ENCODE measurements around the gene TKT.

Gene TKT

DNA sequence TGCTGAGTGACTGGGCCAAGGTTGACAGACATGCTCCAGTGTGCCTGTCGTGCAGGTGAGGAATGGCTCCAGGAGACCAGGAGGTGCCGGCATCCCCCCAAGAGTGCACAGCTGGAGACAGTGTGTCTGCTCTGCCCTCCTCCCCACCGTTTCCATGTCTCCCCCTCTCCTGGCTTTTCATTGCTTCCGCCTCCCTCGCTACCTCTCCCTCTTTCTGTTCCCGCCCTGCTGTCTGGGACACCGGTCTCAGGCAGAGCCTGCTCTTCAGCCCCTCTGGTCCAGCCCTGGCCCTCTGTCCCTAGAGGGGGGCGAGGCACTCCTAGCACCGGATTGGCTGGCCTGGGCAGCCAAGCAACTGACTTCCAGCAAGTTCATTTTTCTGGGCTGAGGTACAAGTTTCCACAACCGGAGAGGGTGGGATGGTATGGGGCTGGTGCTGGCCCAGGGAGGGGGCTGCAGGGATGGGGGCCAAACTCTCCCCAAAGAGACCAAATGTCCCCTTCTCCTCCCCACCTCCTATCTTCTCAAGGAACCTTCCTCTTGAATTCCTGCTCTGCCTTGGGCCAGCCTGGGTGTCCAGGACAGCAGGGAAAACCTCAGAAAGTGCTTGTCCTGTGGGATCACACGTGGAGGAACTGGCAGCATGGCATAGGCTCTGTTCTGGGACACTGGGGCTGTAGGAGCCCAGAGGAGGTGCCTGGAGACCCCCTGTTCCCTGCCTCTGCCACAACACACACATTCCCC lies 62.2 kb downstream of the TKT start:
- Mint-ChIP-seq H3K4me1 (ENCODE audit: low read depth) (peaks cover 1% of the 10 kb centered on the region), H3K36me3 (peaks cover 5% of the 10 kb centered on the region), H3K4me3 (no peak overlapping the region), H3K9me3 (ENCODE audit: low read depth) (no peaks in the 10 kb centered on the region), H3K27me3 (no peaks in the 10 kb centered on the region), H3K27ac (no peak overlapping the region)

DNA sequence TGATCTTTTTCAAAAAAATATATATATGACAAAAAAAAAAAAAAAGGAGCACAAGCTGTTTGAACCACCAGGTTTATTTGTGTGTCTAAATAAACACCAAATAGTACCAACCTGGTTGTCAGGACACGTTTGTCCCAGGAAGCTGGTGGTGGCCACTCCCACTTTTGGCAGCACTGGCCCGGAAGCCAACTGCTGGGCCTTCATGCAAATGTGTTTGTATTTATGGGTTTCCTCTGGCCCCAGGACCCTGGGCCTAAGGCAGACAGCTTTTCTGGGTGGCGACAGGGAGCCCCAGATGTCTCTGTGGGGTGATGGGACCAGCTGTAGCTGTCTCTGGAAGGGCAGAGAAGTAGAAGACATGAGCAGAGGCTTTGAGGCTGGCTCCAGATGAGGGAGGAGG lies 63.2 kb downstream of the TKT start:
- Mint-ChIP-seq H3K27me3 (no peaks in the 10 kb centered on the region), H3K36me3 (peaks cover 5% of the 10 kb centered on the region), H3K9me3 (ENCODE audit: low read depth) (no peaks in the 10 kb centered on the region), H3K27ac (no peak overlapping the region), H3K4me3 (no peak overlapping the region), H3K4me1 (ENCODE audit: low read depth) (peaks cover 1% of the 10 kb centered on the region)

DNA sequence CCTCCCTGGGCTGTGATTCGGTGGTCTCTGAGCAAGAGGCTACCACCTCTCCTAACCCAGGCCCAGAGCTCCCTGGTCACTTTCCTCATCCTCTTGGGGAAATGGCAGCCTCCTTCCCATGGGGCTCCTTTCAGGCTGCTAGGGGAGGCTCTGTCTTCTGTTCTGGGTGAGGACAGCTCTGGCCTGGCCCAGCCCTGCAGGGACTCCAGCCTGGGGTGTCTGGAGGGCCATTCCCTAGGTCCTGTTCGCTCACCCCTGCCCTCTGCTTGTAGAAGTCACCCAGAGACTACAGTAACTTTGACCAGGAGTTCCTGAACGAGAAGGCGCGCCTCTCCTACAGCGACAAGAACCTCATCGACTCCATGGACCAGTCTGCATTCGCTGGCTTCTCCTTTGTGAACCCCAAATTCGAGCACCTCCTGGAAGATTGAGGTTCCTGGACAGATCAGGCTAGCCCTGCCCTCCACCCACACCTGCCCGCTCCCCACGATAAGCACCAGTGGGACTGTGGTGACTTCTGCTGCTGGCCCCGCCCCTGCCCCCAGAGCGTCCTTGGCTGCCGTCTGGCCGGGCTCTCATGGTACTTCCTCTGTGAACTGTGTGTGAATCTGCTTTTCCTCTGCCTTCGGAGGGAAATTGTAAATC lies 63.9 kb downstream of the TKT start:
- no peak overlapping the region for H3K27ac Mint-ChIP-seq
- no peaks in the 10 kb centered on the region for H3K27me3 Mint-ChIP-seq
- H3K4me1 Mint-ChIP-seq (ENCODE audit: low read depth), result peaks cover 1% of the 10 kb centered on the region
- no peaks in the 10 kb centered on the region for H3K9me3 Mint-ChIP-seq (ENCODE audit: low read depth)
- peaks cover 5% of the 10 kb centered on the region for H3K36me3 Mint-ChIP-seq
- no peak overlapping the region for H3K4me3 Mint-ChIP-seq

DNA sequence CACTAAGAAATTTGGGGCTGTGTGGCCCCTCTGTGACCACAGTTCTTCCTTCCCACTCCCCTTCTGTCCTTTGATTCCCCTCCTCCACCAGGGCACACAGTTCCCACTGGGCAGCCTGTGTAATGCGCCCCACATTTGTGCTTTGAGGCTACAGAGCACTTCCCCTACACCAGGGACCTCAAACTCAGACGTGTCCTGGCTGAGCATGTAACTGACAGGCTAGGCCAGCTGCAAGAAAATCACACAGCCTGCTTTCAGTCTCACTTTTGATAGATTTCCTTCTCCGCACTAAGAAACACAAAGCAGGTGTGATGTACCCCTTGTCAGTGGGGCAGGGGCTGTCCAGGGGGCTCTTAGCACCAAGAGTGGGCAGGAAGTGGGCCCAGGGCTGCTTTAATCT lies 65.2 kb downstream of the TKT start:
- Mint-ChIP-seq H3K4me3 (no peak overlapping the region), H3K4me1 (ENCODE audit: low read depth) (peaks cover 1% of the 10 kb centered on the region), H3K9me3 (ENCODE audit: low read depth) (no peaks in the 10 kb centered on the region), H3K36me3 (peaks cover 5% of the 10 kb centered on the region), H3K27me3 (no peaks in the 10 kb centered on the region), H3K27ac (no peak overlapping the region)

DNA sequence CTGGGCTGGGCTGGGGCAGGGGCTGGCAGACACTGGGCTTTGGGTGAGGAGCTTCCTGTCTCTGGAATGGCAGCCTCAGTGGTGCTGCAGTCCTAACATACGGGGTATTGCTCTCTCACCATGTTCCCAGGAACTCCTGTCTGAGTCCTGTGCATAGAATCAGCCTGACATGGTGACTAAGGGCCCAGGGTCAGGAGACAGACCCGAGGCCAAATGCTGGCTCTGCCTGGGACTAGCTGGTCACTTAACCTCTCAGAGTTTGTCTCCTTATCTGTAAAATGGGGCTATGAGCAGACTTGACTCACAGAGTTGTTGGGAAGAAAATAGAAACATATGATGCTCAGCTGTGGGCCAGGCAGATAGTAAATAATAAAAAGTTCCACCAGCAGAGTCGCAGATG lies 66.5 kb downstream of the TKT start:
- Mint-ChIP-seq H3K4me1 (ENCODE audit: low read depth) (no peaks in the 10 kb centered on the region), H3K36me3 (peaks cover 5% of the 10 kb centered on the region), H3K9me3 (ENCODE audit: low read depth) (no peaks in the 10 kb centered on the region), H3K4me3 (no peak overlapping the region), H3K27me3 (no peaks in the 10 kb centered on the region), H3K27ac (no peak overlapping the region)

DNA sequence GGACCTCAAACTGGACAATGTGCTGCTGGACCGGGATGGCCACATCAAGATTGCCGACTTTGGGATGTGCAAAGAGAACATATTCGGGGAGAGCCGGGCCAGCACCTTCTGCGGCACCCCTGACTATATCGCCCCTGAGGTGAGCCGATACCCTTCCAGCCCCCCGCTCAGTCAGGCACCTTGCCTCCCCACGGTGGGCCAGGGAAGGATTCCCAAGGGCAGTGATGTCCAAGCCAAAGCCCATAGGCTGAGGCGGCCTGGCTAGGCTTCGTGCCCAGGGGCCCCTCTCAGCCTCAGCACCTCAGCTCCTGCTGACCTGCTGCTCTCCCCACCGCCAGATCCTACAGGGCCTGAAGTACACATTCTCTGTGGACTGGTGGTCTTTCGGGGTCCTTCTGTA lies 67.1 kb downstream of the TKT start:
- no peaks in the 10 kb centered on the region for H3K27me3 Mint-ChIP-seq
- no peaks in the 10 kb centered on the region for H3K9me3 Mint-ChIP-seq (ENCODE audit: low read depth)
- H3K27ac Mint-ChIP-seq, result no peak overlapping the region
- peaks cover 5% of the 10 kb centered on the region for H3K36me3 Mint-ChIP-seq
- H3K4me3 Mint-ChIP-seq, result no peak overlapping the region
- H3K4me1 Mint-ChIP-seq (ENCODE audit: low read depth), result no peaks in the 10 kb centered on the region

DNA sequence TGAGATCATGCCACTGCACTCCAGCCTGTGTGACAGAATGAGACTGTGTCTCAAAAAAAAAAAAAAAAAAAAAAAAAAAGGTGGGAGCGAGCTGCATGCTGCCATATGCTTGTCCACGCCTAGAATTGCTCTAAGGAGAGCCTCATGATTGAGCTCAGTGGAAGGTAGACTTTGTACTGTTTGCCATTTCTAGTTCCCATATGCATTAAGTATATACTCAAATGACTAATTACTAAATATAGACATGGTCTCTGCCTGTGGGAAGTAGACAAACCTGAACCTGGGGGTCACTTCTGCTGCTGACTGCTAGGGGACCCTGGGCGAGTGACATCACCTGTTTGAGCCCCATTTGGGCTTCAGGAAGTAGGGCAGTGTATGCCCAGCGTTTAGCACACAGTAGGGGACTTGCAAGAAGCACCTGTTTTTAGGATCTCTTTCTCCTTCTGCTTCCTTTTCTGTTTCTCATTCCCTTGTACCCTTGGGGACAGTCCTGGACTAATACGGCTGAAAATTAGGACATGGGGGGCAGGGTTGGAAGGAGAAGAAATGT lies 67.6 kb downstream of the TKT start:
- Mint-ChIP-seq H3K27me3 (no peaks in the 10 kb centered on the region), H3K4me1 (ENCODE audit: low read depth) (no peaks in the 10 kb centered on the region), H3K27ac (no peak overlapping the region), H3K36me3 (peaks cover 5% of the 10 kb centered on the region), H3K4me3 (no peak overlapping the region), H3K9me3 (ENCODE audit: low read depth) (no peaks in the 10 kb centered on the region)

DNA sequence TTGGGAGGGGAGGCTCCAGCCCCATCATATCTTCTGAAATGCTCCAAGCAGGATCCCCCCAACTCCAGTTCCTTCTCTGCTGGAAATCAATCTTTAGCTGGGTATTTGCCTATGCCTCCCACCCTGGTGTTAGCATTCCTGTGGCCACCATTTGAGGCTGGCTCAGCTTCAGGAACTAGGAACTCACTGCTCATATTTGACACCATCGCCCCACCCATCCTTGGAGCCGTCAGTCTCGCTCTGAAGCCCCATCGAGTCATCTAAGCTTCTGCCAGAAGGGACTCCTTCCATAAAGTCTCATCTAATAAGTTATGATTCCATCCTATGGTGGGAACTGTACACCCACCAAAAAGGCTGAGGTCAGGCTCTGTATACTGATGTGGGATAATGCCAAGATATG lies 68.4 kb downstream of the TKT start:
- H3K4me1 Mint-ChIP-seq (ENCODE audit: low read depth), result no peaks in the 10 kb centered on the region
- H3K27me3 Mint-ChIP-seq, result no peaks in the 10 kb centered on the region
- no peaks in the 10 kb centered on the region for H3K9me3 Mint-ChIP-seq (ENCODE audit: low read depth)
- H3K36me3 Mint-ChIP-seq, result peaks cover 5% of the 10 kb centered on the region
- no peak overlapping the region for H3K27ac Mint-ChIP-seq
- no peak overlapping the region for H3K4me3 Mint-ChIP-seq

DNA sequence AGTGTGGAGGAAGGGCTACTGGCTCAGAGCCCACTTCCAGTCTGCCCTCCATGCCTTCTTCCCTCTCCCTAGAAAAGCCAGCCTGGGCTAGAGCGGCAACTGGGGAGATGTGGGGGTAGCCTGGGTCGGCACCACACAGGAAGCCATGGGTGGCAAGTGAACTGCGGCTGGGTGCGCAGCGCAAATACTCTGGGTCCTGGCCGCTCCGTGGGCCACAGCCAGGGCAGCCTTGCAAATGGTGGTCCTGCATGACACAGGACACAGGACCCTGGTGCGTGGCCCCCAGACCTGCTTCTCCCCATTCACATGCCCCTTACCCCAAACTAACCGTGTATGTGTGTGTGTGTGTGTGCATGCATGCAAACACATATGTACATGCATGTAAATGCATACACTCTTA lies 69.1 kb downstream of the TKT start:
- no peaks in the 10 kb centered on the region for H3K4me1 Mint-ChIP-seq (ENCODE audit: low read depth)
- no peaks in the 10 kb centered on the region for H3K9me3 Mint-ChIP-seq (ENCODE audit: low read depth)
- no peak overlapping the region for H3K4me3 Mint-ChIP-seq
- H3K36me3 Mint-ChIP-seq, result peaks cover 5% of the 10 kb centered on the region
- H3K27ac Mint-ChIP-seq, result no peak overlapping the region
- H3K27me3 Mint-ChIP-seq, result no peaks in the 10 kb centered on the region

DNA sequence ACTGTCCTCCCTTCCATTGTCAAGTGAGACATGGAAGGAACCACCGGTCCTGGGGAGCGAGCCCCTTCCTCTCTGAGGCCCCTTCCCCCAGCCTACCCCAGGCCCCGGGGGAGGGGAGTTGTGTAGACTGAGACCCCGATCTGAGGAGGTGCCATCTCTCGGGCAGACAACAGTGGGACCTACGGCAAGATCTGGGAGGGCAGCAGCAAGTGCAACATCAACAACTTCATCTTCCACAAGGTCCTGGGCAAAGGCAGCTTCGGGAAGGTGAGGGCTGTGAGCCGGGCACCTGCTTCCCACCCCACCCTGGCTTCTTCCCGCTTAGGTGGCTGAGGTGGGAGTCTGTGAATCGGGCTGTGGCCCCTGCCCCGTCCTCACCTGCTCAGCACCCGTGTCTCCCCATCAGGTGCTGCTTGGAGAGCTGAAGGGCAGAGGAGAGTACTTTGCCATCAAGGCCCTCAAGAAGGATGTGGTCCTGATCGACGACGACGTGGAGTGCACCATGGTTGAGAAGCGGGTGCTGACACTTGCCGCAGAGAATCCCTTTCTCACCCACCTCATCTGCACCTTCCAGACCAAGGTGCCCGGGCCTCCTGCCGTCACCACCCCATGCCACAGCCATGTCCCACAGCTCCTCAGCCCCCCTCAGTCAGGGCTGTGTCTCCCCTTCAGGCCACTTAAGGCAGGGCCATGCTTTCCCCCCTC lies 69.9 kb downstream of the TKT start:
- H3K27me3 Mint-ChIP-seq, result no peaks in the 10 kb centered on the region
- no peaks in the 10 kb centered on the region for H3K9me3 Mint-ChIP-seq (ENCODE audit: low read depth)
- no peaks in the 10 kb centered on the region for H3K4me1 Mint-ChIP-seq (ENCODE audit: low read depth)
- H3K4me3 Mint-ChIP-seq, result no peak overlapping the region
- H3K27ac Mint-ChIP-seq, result no peak overlapping the region
- peaks cover 5% of the 10 kb centered on the region for H3K36me3 Mint-ChIP-seq

DNA sequence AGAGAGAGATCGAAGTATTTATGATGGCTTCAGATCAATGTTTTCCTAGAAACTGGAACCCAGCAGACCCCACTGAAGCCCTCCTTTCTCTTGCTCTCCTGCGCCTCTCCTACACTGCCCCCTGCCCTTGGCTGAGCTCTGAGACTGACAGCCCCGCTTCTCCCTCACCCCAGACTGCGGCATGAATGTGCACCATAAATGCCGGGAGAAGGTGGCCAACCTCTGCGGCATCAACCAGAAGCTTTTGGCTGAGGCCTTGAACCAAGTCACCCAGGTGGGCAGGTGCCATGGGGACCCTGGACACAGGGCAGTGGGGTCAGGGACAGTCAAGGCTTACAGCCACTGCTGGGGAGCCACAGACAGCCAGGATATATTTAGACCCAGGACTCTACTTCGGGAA lies 71.1 kb downstream of the TKT start:
- Mint-ChIP-seq H3K4me3 (no peak overlapping the region), H3K27ac (no peak overlapping the region), H3K4me1 (ENCODE audit: low read depth) (no peaks in the 10 kb centered on the region), H3K9me3 (ENCODE audit: low read depth) (no peaks in the 10 kb centered on the region), H3K27me3 (no peaks in the 10 kb centered on the region), H3K36me3 (no peaks in the 10 kb centered on the region)

DNA sequence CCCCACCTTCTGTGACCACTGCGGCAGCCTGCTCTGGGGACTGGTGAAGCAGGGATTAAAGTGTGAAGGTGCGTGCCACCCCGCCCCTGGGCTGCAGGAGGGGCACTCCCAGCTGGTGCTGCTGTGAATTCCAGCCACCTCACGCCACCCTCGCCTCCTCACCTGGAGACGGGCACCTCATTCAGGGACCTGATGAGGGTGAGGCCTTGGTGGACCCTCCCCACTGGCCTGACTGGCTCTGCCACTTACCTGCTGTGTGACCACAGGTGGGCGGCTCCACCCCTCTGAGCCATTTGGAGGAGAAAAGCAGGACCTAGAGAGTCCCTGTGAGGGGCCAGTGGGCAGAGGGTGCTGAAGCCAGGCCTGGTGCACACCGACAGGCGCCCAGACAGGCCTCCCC lies 72.3 kb downstream of the TKT start:
- Mint-ChIP-seq H3K36me3 (peaks cover 3% of the 10 kb centered on the region), H3K9me3 (ENCODE audit: low read depth) (no peaks in the 10 kb centered on the region), H3K27ac (no peak overlapping the region), H3K27me3 (no peaks in the 10 kb centered on the region), H3K4me1 (ENCODE audit: low read depth) (no peaks in the 10 kb centered on the region), H3K4me3 (no peak overlapping the region)

DNA sequence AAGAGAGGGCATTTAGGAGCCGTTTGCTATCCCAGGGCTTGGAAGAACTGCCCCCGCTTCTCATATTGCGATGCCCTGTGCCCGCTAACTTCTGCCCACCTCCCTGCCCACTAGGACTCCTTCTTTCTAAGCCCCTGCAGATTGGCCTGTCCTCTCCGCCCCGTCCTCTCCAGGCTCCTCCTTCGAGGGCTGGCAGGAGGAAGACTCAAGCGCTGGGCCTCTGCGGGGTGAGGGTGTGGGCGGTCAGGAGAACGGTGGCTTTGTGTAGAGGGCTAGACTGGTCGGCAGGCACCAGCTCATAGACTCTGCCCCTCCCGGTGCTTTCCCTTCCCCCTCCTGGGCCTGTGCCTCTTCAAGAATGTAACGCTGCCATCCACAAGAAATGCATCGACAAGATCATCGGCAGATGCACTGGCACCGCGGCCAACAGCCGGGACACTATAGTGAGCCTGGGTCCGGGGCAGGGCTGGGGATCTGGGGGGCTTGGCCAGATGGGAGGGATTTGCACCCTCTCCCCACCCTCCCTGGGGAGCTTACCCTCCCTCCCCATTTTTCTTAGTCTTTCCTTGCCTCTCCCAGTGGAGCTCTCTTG lies 73.0 kb downstream of the TKT start:
- Mint-ChIP-seq H3K9me3 (ENCODE audit: low read depth) (no peaks in the 10 kb centered on the region), H3K36me3 (peaks cover 3% of the 10 kb centered on the region), H3K27me3 (no peaks in the 10 kb centered on the region), H3K27ac (no peak overlapping the region), H3K4me1 (ENCODE audit: low read depth) (no peaks in the 10 kb centered on the region), H3K4me3 (no peak overlapping the region)

DNA sequence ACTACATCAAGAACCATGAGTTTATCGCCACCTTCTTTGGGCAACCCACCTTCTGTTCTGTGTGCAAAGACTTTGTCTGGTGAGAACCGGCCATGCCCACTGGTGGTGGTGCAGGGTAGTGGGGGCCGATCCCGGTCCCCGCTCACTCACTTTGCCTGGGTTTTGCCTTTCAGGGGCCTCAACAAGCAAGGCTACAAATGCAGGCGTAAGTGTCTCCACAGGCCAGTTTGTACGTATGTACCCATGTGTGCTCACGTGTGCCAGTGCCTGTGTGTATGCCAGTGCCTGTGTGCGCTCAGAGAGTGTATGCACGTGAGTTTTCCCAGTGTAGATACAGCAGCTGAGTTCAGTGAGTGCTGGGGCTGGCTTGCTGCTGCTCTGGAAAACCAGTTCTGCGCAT lies 74.3 kb downstream of the TKT start:
- Mint-ChIP-seq H3K27ac (no peak overlapping the region), H3K27me3 (no peaks in the 10 kb centered on the region), H3K36me3 (peaks cover 3% of the 10 kb centered on the region), H3K4me1 (ENCODE audit: low read depth) (no peaks in the 10 kb centered on the region), H3K4me3 (no peak overlapping the region), H3K9me3 (ENCODE audit: low read depth) (no peaks in the 10 kb centered on the region)

DNA sequence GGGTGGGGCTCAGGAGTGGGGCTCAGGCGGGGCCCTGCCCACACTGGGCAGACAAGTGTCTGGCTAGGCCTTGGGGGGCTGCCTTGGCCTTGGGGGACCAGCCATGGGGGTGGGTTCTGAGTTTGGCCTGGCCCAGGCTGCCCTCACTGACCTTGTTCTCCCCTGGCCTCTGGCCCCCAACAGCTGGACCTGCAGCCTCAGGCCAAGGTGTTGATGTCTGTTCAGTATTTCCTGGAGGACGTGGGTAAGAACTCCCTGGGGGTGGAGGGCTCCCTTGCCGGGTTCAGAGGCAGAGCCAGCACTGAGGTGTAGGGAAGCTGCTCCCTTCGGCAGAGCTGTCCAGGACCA lies 74.8 kb downstream of the TKT start:
- Mint-ChIP-seq H3K27me3 (no peaks in the 10 kb centered on the region), H3K9me3 (ENCODE audit: low read depth) (no peaks in the 10 kb centered on the region), H3K36me3 (peaks cover 3% of the 10 kb centered on the region), H3K4me1 (ENCODE audit: low read depth) (no peaks in the 10 kb centered on the region), H3K27ac (no peak overlapping the region), H3K4me3 (no peak overlapping the region)
